IPS-18a (cell line): ENCODE data around the gene PSMA8.
A peak's percentile ranks its signal among the peaks of the same experiment; 100 is the strongest.
"Not testable (repeated sequence)": the region's sequence is repeated elsewhere in the genome, so short reads cannot be mapped to it uniquely, and the experiment has no call there.

Experiments
- H3K27ac ChIP-seq: one replicate; pipeline ENCODE4 v1.5.1; 2013; ENCODE audit warnings: low read length
- H3K27me3 ChIP-seq: one replicate; pipeline ENCODE4 v1.6.1; 2013; ENCODE audit warnings: mild to moderate bottlenecking, low read length; ENCODE audit not compliant: control insufficient read depth, insufficient read depth
- H3K36me3 ChIP-seq: one replicate; pipeline ENCODE4 v1.6.1; 2013; ENCODE audit warnings: low read depth, low read length; ENCODE audit not compliant: control insufficient read depth
- H3K4me1 ChIP-seq: one replicate; pipeline ENCODE4 v1.6.1; 2013; ENCODE audit warnings: low read depth, low read length; ENCODE audit not compliant: control insufficient read depth
- H3K4me3 ChIP-seq: one replicate; pipeline ENCODE4 v1.5.1; 2013; ENCODE audit warnings: low read length
- H3K9ac ChIP-seq: one replicate; pipeline ENCODE4 v1.6.1; 2013; ENCODE audit warnings: mild to moderate bottlenecking, low read length, moderate library complexity
- H3K9me3 ChIP-seq: one replicate; pipeline ENCODE4 v1.6.1; 2013; ENCODE audit warnings: low read depth, low read length; ENCODE audit not compliant: control insufficient read depth

PSMA8 gene

DNA sequence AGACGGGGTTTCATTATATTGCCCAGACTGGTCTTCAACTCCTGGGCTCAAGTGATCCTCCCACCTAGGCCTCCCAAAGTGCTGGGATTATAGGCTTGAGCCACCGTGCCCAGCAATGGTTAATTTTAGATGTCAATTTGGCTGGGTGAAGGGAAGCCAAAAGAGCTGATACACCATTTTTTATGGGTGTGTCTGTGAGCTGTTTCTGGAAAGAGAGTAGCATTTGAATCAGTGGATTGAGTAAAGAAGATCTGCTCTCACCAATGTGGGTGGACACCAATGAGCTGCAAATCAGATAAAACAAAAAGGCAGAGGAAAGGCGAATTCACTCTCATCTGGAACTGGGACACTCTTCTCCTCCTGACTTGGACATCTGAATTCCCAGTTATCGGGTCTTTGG, 76.5 kb downstream of the PSMA8 start:
- Histone ChIP-seq H3K27me3 (no peaks in the 10 kb centered on the region), H3K9me3 (no peaks in the 10 kb centered on the region), H3K4me1 (no peaks in the 10 kb centered on the region), H3K36me3 (no peaks in the 10 kb centered on the region), H3K27ac (no peak overlapping the region), H3K9ac (no peak overlapping the region), H3K4me3 (no peak overlapping the region)

GRCh38 chr18:26215247-26215970, 81.7 kb downstream of the PSMA8 start:
- no peak overlapping the region for H3K4me3 ChIP-seq
- H3K36me3 ChIP-seq: no peaks in the 10 kb centered on the region
- H3K27ac ChIP-seq: no peak overlapping the region
- H3K9me3 ChIP-seq: no peaks in the 10 kb centered on the region
- H3K27me3 ChIP-seq: no peaks in the 10 kb centered on the region
- no peak overlapping the region for H3K9ac ChIP-seq
- H3K4me1 ChIP-seq: no peaks in the 10 kb centered on the region

GRCh38 chr18:26225022-26225693, 91.5 kb downstream of the PSMA8 start:
- H3K4me1 ChIP-seq: peaks cover 21% of the 10 kb centered on the region
- no peaks in the 10 kb centered on the region for H3K36me3 ChIP-seq
- peaks cover 12% of the 10 kb centered on the region for H3K27me3 ChIP-seq
- H3K4me3 ChIP-seq: no peak overlapping the region
- no peaks in the 10 kb centered on the region for H3K9me3 ChIP-seq
- no peak overlapping the region for H3K9ac ChIP-seq
- no peak overlapping the region for H3K27ac ChIP-seq

DNA sequence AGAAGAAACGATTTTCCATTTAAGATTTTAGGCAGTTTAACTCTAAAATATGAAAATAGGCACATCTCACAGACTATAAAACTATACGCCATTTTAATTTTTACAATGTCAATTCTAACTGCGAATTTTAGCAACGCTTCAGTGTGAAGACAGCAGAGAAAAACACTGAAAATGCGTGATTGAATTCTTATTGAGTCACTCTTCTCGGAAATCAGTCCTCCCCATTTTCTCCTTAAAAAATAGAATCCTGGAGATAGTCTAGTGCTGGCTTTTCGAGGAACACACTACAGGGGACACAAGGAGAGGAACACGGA, 92.2 kb downstream of the PSMA8 start:
- Histone ChIP-seq H3K27me3 (peaks cover 12% of the 10 kb centered on the region), H3K4me3 (peak overlapping the region; percentile 88), H3K9ac (peak overlapping the region; percentile 74), H3K9me3 (no peaks in the 10 kb centered on the region), H3K27ac (no peak overlapping the region), H3K36me3 (no peaks in the 10 kb centered on the region), H3K4me1 (peaks cover 25% of the 10 kb centered on the region)

DNA sequence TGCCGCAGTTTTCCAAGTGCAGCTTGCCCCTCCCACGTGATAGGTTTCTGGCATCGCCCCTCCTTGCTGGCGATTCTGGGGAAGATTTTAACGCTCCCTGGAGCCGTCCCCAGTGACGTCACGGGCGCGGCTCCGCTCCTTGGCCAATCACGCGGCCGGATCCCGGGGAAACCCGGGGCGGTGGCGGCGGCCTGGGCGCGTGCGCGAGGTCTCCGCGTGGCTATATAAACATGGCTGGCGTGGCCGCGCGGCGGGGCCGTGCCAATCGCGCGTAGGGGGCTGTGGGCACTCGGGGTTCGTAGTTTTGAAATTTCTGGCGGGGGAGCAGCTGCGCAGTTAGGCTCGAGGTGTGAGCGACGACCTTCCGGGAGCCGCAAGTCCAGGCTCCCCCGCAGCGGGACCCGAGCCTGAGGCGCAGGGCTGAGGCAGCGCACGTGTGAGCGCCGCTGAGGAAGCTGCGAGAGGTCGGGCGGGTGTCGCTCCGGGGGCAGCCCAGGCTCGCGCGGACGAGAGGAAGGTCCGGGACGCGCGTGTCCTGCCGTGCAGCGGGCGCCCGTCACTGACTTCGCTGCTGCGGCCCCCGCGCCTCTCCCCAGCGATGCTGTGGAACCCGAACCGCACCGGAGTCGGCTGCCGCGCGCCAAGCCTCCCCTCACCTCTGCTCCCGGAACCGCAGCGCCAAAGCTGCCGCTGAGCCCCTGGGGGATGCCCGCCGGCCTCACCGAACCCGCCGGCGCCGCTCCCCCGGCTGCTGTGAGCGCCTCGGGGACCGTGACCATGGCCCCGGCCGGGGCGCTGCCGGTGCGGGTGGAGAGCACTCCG, 92.8 kb downstream of the PSMA8 start, which contains the start of gene TAF4B:
Gene TAF4B (plus strand): TSS at position 217 of the 822 bp plus-strand sequence. CDS start 489 bp downstream, at position 706.
- no peaks in the 10 kb centered on the region for H3K36me3 ChIP-seq

DNA sequence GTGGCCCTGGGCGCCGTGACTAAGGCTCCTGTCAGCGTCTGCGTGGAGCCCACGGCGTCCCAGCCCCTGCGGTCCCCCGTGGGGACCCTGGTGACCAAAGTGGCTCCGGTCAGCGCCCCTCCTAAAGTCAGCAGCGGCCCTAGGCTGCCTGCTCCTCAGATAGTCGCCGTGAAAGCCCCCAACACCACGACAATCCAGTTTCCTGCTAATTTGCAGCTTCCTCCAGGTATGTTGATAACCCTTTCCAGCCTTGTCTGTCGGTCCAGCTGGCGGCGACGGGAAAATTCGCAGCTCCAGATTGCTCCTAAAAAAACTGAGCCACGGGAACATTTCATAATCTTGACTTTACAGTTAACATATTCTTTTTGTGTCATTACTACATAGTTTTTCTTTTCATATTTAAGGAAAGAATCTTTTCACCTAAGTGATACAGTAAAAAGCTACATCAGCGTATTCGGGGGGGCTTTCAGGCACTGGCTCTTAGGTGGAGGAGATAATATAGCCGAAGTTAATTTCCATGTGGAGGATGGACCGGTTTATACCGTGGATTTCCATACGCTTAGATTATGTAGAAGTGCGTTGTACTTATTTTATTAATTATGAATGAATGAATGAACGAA, 93.5 kb downstream of the PSMA8 start:
- Histone ChIP-seq H3K27me3 (peaks cover 12% of the 10 kb centered on the region), H3K4me3 (peak overlapping the region; percentile 88), H3K9ac (peak overlapping the region; percentile 74), H3K36me3 (no peaks in the 10 kb centered on the region), H3K27ac (no peak overlapping the region), H3K9me3 (no peaks in the 10 kb centered on the region), H3K4me1 (peaks cover 25% of the 10 kb centered on the region)

More for the DNA sequence above, 92.8 kb downstream of the PSMA8 start, which contains the start of gene TAF4B:
- Histone ChIP-seq H3K9ac (peak within 1 kb of the TSS; percentile 74), H3K9me3 (no peaks in the 10 kb centered on the region), H3K4me1 (peaks cover 25% of the 10 kb centered on the region), H3K27ac (no peak within 1 kb of the TSS), H3K27me3 (peaks cover 12% of the 10 kb centered on the region), H3K4me3 (peak within 1 kb of the TSS; percentile 88)

DNA sequence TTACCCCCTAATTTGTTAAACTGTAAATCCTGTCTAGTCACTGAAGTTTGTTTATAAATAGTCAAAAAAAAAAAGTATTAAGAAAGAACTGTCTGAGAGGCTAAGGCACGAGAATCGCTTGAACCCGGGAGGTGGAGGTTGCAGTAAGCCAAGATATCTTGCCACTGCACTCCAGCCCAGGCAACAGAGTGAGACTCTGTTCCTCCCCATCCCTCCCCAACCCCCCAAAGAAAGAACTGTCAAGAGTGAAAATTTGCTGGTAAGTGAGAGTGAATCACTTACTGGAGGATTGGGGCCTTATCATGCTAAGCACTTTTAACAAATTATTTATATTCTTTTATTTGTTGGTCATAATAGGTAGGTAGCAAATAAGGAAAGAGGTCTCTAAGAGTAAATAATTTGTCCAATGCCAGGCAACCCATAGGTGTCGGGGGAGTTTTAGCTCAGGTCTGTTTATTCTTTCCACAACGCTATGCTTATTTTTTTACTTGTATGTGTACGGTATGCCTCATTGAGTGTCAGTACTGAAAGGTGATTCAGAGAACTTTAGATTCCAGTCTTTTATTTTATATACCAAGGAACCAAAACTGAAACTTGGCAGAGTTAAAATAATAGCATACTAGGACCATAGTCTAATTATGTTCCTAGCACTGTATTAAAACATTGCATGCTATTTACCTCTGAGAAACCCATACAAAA, 95.0 kb downstream of the PSMA8 start:
- H3K27ac ChIP-seq: no peak overlapping the region
- peaks cover 35% of the 10 kb centered on the region for H3K4me1 ChIP-seq
- H3K4me3 ChIP-seq: no peak overlapping the region
- H3K36me3 ChIP-seq: no peaks in the 10 kb centered on the region
- no peaks in the 10 kb centered on the region for H3K9me3 ChIP-seq
- H3K9ac ChIP-seq: no peak overlapping the region
- peaks cover 12% of the 10 kb centered on the region for H3K27me3 ChIP-seq

GRCh38 chr18:26230497-26230896, 96.8 kb downstream of the PSMA8 start:
- Histone ChIP-seq H3K9ac (no peak overlapping the region), H3K4me1 (peaks cover 47% of the 10 kb centered on the region), H3K36me3 (no peaks in the 10 kb centered on the region), H3K27ac (no peak overlapping the region), H3K9me3 (no peaks in the 10 kb centered on the region), H3K4me3 (no peak overlapping the region), H3K27me3 (peaks cover 12% of the 10 kb centered on the region)

DNA sequence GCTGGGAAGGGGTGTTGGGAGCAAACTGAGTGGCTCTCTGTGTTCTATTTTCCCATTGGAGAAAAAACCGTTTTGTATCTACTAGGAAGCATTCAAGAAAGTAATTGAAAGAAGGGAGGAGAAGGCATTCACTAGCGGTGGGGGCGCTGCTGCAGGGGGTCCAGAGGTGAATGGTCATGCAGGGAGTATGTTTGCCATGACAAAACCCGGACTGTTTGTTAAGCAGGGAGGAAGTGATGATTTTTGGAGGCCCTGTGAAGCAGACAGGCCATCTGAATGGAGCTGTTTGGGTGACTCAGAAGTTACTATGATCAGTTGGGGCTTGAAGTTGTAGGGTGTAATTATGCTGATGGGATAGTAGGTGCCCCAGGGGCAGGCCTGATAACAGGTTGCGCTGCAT, 99.5 kb downstream of the PSMA8 start:
- H3K9me3 ChIP-seq: no peaks in the 10 kb centered on the region
- H3K9ac ChIP-seq: no peak overlapping the region
- H3K27ac ChIP-seq: no peak overlapping the region
- H3K4me3 ChIP-seq: peak overlapping the region; percentile 11
- H3K36me3 ChIP-seq: no peaks in the 10 kb centered on the region
- no peaks in the 10 kb centered on the region for H3K27me3 ChIP-seq
- peaks cover 50% of the 10 kb centered on the region for H3K4me1 ChIP-seq

GRCh38 chr18:26237363-26237762, 103.7 kb downstream of the PSMA8 start:
- H3K4me3 ChIP-seq, H3K9me3 ChIP-seq, H3K36me3 ChIP-seq, H3K27ac ChIP-seq, H3K9ac ChIP-seq, H3K27me3 ChIP-seq: not testable (repeated sequence)
- H3K4me1 ChIP-seq: peaks cover 39% of the 10 kb centered on the region

DNA sequence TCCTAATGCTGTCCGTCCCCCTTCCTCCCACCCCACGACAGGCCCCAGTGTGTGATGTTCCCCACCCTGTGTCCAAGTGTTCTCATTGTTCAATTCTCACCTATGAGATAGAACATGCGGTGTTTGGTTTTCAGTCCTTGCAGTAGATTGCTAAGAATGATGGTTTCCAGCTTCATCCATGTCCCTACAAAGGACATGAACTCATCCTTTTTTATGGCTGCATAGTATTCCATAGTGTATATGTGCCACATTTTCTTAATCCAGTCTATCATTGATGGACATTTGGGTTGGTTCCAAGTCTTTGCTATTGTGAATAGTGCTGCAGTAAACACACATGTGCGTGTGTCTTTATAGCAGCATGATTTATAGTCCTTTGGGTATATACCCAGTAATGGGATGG, 105.0 kb downstream of the PSMA8 start:
- H3K4me1 ChIP-seq: peaks cover 28% of the 10 kb centered on the region
- H3K9ac ChIP-seq, H3K27me3 ChIP-seq, H3K9me3 ChIP-seq, H3K27ac ChIP-seq, H3K4me3 ChIP-seq, H3K36me3 ChIP-seq: not testable (repeated sequence)
